HEK293 (cell line): ENCODE measurements around the gene KIAA0825.

ENCODE experiments used
- ZNF10 ChIP-seq: fragments of 450-650 bp; formaldehyde crosslinking; IDR thresholded peaks from 2 replicates; pipeline ENCODE4 v1.5.1; 2017; ENCODE audit warnings: missing biosample characterization, missing genetic modification characterization
- ZNF133 ChIP-seq: fragments of 450-650 bp; formaldehyde crosslinking; IDR thresholded peaks from 2 replicates; pipeline ENCODE4 v1.5.1; 2016; ENCODE audit warnings: missing biosample characterization, missing genetic modification characterization
- ZNF138 ChIP-seq: fragments of 450-650 bp; formaldehyde crosslinking; IDR thresholded peaks from 2 replicates; pipeline ENCODE4 v1.5.1; 2016; ENCODE audit warnings: missing biosample characterization, missing genetic modification characterization, borderline replicate concordance
- ZNF175 ChIP-seq: fragments of 450-650 bp; formaldehyde crosslinking; IDR thresholded peaks from 2 replicates; pipeline ENCODE4 v1.5.1; 2016; ENCODE audit warnings: missing biosample characterization, missing genetic modification characterization
- ZNF274 ChIP-seq, 2 experiments: fragments of 200-500 bp in 1 of 2; fragments of 450-650 bp in 1 of 2; sonication (Bioruptor generic) in 1 of 2; formaldehyde crosslinking in 1 of 2; IDR thresholded peaks; 2 replicates each; pipeline versions ENCODE4 v1.5.1 to v1.6.1; 2014 to 2016; ENCODE audit warnings: borderline replicate concordance in 1 of 2, inconsistent platforms in 1 of 2, low read length in 1 of 2, missing biosample characterization in 1 of 2, missing genetic modification characterization in 1 of 2
- ZNF350 ChIP-seq: fragments of 450-650 bp; formaldehyde crosslinking; IDR thresholded peaks from 2 replicates; pipeline ENCODE4 v1.5.0; 2017; ENCODE audit warnings: missing biosample characterization, mild to moderate bottlenecking, missing genetic modification characterization
- ZNF76 ChIP-seq: fragments of 450-650 bp; formaldehyde crosslinking; IDR thresholded peaks from 2 replicates; pipeline ENCODE4; 2016; ENCODE audit warnings: low read depth, missing biosample characterization, missing genetic modification characterization, borderline replicate concordance
- TF ChIP-seq, protein P1 (sequence below): fragments of 450-650 bp; formaldehyde crosslinking; IDR thresholded peaks from 2 replicates; pipeline ENCODE4 v1.5.1; 2016; ENCODE audit warnings: missing biosample characterization, missing genetic modification characterization
- TF ChIP-seq, protein P2 (sequence below): fragments of 450-650 bp; formaldehyde crosslinking; IDR thresholded peaks from 2 replicates; pipeline ENCODE4 v1.5.1; 2016; ENCODE audit warnings: missing biosample characterization, missing genetic modification characterization
- TF ChIP-seq, protein P3 (sequence below): fragments of 450-650 bp; formaldehyde crosslinking; IDR thresholded peaks from 2 replicates; pipeline ENCODE4 v1.5.0; 2017; ENCODE audit warnings: missing biosample characterization, missing genetic modification characterization, borderline replicate concordance
- TF ChIP-seq, protein P4 (sequence below): fragments of 450-650 bp; formaldehyde crosslinking; IDR thresholded peaks from 2 replicates; pipeline ENCODE4 v1.5.1; 2016; ENCODE audit warnings: missing biosample characterization, missing genetic modification characterization

DNA sequence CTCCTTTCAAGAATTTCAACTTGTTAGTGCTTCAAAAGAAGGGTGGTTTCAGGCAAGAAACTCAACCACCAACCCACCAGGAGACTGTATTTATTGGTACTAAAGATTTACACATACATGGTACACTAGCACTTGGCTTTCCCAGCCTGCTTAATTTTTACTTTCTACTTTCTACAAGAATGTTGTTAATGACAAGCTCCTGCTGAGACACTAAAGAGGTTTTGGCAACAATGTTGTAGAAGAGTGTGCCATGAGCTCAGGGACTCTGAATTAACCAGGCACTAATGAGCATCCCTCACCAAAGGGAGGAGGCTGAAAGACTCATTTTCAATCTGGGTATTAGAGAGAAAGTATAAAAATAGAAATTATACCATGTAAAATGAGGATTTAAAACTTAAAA is 195.0 kb downstream of the KIAA0825 start:
- no peak for TF ChIP-seq ZNF76 (tag by site-specific recombination)
- TF ChIP-seq ZNF175 (tag by site-specific recombination) = no peak
- TF ChIP-seq, protein P1, sequence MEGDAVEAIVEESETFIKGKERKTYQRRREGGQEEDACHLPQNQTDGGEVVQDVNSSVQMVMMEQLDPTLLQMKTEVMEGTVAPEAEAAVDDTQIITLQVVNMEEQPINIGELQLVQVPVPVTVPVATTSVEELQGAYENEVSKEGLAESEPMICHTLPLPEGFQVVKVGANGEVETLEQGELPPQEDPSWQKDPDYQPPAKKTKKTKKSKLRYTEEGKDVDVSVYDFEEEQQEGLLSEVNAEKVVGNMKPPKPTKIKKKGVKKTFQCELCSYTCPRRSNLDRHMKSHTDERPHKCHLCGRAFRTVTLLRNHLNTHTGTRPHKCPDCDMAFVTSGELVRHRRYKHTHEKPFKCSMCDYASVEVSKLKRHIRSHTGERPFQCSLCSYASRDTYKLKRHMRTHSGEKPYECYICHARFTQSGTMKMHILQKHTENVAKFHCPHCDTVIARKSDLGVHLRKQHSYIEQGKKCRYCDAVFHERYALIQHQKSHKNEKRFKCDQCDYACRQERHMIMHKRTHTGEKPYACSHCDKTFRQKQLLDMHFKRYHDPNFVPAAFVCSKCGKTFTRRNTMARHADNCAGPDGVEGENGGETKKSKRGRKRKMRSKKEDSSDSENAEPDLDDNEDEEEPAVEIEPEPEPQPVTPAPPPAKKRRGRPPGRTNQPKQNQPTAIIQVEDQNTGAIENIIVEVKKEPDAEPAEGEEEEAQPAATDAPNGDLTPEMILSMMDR (tag by site-specific recombination) = no peak
- TF ChIP-seq, protein P2, sequence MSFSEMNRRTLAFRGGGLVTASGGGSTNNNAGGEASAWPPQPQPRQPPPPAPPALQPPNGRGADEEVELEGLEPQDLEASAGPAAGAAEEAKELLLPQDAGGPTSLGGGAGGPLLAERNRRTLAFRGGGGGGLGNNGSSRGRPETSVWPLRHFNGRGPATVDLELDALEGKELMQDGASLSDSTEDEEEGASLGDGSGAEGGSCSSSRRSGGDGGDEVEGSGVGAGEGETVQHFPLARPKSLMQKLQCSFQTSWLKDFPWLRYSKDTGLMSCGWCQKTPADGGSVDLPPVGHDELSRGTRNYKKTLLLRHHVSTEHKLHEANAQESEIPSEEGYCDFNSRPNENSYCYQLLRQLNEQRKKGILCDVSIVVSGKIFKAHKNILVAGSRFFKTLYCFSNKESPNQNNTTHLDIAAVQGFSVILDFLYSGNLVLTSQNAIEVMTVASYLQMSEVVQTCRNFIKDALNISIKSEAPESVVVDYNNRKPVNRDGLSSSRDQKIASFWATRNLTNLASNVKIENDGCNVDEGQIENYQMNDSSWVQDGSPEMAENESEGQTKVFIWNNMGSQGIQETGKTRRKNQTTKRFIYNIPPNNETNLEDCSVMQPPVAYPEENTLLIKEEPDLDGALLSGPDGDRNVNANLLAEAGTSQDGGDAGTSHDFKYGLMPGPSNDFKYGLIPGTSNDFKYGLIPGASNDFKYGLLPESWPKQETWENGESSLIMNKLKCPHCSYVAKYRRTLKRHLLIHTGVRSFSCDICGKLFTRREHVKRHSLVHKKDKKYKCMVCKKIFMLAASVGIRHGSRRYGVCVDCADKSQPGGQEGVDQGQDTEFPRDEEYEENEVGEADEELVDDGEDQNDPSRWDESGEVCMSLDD (tag by site-specific recombination) = no peak
- no peak for TF ChIP-seq ZNF133
- no peak for TF ChIP-seq ZNF10 (tag by site-specific recombination)
- TF ChIP-seq, protein P3, sequence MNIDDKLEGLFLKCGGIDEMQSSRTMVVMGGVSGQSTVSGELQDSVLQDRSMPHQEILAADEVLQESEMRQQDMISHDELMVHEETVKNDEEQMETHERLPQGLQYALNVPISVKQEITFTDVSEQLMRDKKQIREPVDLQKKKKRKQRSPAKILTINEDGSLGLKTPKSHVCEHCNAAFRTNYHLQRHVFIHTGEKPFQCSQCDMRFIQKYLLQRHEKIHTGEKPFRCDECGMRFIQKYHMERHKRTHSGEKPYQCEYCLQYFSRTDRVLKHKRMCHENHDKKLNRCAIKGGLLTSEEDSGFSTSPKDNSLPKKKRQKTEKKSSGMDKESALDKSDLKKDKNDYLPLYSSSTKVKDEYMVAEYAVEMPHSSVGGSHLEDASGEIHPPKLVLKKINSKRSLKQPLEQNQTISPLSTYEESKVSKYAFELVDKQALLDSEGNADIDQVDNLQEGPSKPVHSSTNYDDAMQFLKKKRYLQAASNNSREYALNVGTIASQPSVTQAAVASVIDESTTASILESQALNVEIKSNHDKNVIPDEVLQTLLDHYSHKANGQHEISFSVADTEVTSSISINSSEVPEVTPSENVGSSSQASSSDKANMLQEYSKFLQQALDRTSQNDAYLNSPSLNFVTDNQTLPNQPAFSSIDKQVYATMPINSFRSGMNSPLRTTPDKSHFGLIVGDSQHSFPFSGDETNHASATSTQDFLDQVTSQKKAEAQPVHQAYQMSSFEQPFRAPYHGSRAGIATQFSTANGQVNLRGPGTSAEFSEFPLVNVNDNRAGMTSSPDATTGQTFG (tag by site-specific recombination) = no peak
- no peak for TF ChIP-seq ZNF350 (tag by site-specific recombination)
- no peak for TF ChIP-seq ZNF138 (tag by site-specific recombination)
- no peak for TF ChIP-seq ZNF274 (IDR thresholded peaks at IDR 0.05; ENCODE audit: low read length)
- no peak for TF ChIP-seq ZNF274 (tag by site-specific recombination; IDR thresholded peaks at IDR 0.05; ENCODE audit: borderline replicate concordance)
- TF ChIP-seq, protein P4, sequence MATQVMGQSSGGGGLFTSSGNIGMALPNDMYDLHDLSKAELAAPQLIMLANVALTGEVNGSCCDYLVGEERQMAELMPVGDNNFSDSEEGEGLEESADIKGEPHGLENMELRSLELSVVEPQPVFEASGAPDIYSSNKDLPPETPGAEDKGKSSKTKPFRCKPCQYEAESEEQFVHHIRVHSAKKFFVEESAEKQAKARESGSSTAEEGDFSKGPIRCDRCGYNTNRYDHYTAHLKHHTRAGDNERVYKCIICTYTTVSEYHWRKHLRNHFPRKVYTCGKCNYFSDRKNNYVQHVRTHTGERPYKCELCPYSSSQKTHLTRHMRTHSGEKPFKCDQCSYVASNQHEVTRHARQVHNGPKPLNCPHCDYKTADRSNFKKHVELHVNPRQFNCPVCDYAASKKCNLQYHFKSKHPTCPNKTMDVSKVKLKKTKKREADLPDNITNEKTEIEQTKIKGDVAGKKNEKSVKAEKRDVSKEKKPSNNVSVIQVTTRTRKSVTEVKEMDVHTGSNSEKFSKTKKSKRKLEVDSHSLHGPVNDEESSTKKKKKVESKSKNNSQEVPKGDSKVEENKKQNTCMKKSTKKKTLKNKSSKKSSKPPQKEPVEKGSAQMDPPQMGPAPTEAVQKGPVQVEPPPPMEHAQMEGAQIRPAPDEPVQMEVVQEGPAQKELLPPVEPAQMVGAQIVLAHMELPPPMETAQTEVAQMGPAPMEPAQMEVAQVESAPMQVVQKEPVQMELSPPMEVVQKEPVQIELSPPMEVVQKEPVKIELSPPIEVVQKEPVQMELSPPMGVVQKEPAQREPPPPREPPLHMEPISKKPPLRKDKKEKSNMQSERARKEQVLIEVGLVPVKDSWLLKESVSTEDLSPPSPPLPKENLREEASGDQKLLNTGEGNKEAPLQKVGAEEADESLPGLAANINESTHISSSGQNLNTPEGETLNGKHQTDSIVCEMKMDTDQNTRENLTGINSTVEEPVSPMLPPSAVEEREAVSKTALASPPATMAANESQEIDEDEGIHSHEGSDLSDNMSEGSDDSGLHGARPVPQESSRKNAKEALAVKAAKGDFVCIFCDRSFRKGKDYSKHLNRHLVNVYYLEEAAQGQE (tag by site-specific recombination) = no peak
